T-cell (primary cell): ENCODE measurements around the gene CACNA1I. TPM values are rescaled to one million over a fixed set of nuclear protein-coding genes. Genes with fewer than 3 reads are reported as not detected.

Experiments used
- ATAC-seq, 4 experiments: fragments of 200-7000 bp in 3 of 4; fragments of 150-1000 bp in 1 of 4; cut with Tn5 transposase; replicated peaks in 1 of 4; 1 replicate in 3 of 4; 2 replicates in 1 of 4; pipeline ENCODE4 v1.10.0; 2021; ENCODE audit warnings: moderate library complexity in 3 of 4, mild to moderate bottlenecking in 2 of 4, moderate number of reproducible peaks in 1 of 4
- CTCF ChIA-PET, 2 donors: fragments of 300-600 bp; sonication (Branson Sonifier 250); formaldehyde crosslinking; loops; one replicate each; lab custom pipeline; 2022; ENCODE audit warnings: antibody characterized with exemption in 2 of 2; lab: Charles Lee
- POLR2A ChIA-PET, 2 donors: fragments of 300-600 bp; sonication (Branson Sonifier 250); formaldehyde crosslinking; loops; one replicate each; lab custom pipeline; 2022; ENCODE audit warnings: antibody characterized with exemption in 2 of 2; lab: Charles Lee
- DNase-seq, 35 experiments: peaks; one replicate each; pipeline versions ENCODE4 v3.0.0 to v3.0.0-alpha.2; 2013 to 2023
- H3K27ac ChIP-seq: one replicate; pipeline ENCODE4 v1.5.1; 2013; ENCODE audit warnings: low read length
- H3K27me3 ChIP-seq, 2 experiments: replicated peaks in 1 of 2; 1 replicate in 1 of 2; 2 replicates in 1 of 2; pipeline versions ENCODE4 v1.6.1 to v1.7.0; 2013; ENCODE audit warnings: low read length in 1 of 2, mixed read lengths in 1 of 2; ENCODE audit not compliant: control insufficient read depth in 2 of 2, insufficient read depth in 2 of 2; ENCODE audit errors: extremely low read depth in 1 of 2
- H3K36me3 ChIP-seq, 2 donors: 1 replicate in 1 of 2; 2 replicates in 1 of 2; pipeline versions ENCODE4 v1.6.1 to v1.7.0; 2013; ENCODE audit warnings: low read length in 1 of 2; ENCODE audit not compliant: control insufficient read depth in 2 of 2, insufficient read depth in 1 of 2; ENCODE audit errors: extremely low read depth in 1 of 2
- H3K4me1 ChIP-seq, 2 experiments: 1 replicate in 1 of 2; 2 replicates in 1 of 2; pipeline versions ENCODE4 v1.6.1 to v1.7.0; 2013; ENCODE audit warnings: low read length in 2 of 2, mixed read lengths in 1 of 2; ENCODE audit not compliant: insufficient read depth in 2 of 2, control insufficient read depth in 1 of 2; ENCODE audit errors: extremely low read depth in 1 of 2
- H3K4me3 ChIP-seq, 2 donors: 1 replicate in 1 of 2; 2 replicates in 1 of 2; pipeline versions ENCODE4 v1.5.1 to v1.7.0; 2013; ENCODE audit warnings: mild to moderate bottlenecking in 2 of 2, low read length in 1 of 2, moderate library complexity in 1 of 2; ENCODE audit not compliant: control insufficient read depth in 1 of 2; ENCODE audit errors: extremely low read depth in 1 of 2
- H3K9me3 ChIP-seq: 2 replicates; pipeline ENCODE4 v1.7.0; 2013
- H3K27ac Mint-ChIP-seq, 2 donors: one replicate each; pipeline ENCODE4 v1.8.0; 2020 to 2021; ENCODE audit warnings: mild to moderate bottlenecking in 2 of 2, mixed read lengths in 2 of 2
- H3K27me3 Mint-ChIP-seq, 2 donors: one replicate each; pipeline ENCODE4 v1.8.0; 2021 to 2022; ENCODE audit warnings: mixed read lengths in 2 of 2
- H3K36me3 Mint-ChIP-seq: one replicate; pipeline ENCODE4 v1.8.0; 2021; ENCODE audit warnings: mixed read lengths
- H3K4me1 Mint-ChIP-seq, 3 donors: one replicate each; pipeline ENCODE4 v1.8.0; 2020 to 2022; ENCODE audit warnings: mixed read lengths in 3 of 3, mild to moderate bottlenecking in 1 of 3
- H3K4me3 Mint-ChIP-seq, 3 donors: one replicate each; pipeline ENCODE4 v1.8.0; 2020 to 2022; ENCODE audit warnings: mild to moderate bottlenecking in 3 of 3, mixed read lengths in 3 of 3, moderate library complexity in 3 of 3
- H3K9me3 Mint-ChIP-seq, 3 donors: one replicate each; pipeline ENCODE4 v1.8.0; 2020 to 2022; ENCODE audit warnings: mixed read lengths in 3 of 3
- WGBS: methylation state at CpG from one replicate; pipeline ENCODE4 v1.1.5; 2013; ENCODE audit warnings: missing lambda C conversion rate; ENCODE audit not compliant: insufficient coverage; 5-methylcytosine and 5-hydroxymethylcytosine counted together
- total RNA-seq, 35 experiments: library from RNA in 6 of 35; stranded (reverse) in 6 of 35; fragments of 120-200 nt in 1 of 35; gene quantifications; one replicate each; pipeline versions ENCODE4 v1.2.1 to v1.2.4 and lab custom pipeline; 2013 to 2026

The CACNA1I gene
- total RNA-seq, 5 donors from 2014 or later (not counting 1 experiment from before 2014, with no cell fraction given) = 16.1 to 32.9 (median 28.8) TPM

- no peak overlapping the region for H3K27ac ChIP-seq
- ChIA-PET POLR2A (no interaction called here), CTCF (no interaction called here)
- Mint-ChIP-seq H3K27me3 (no peaks in the 10 kb centered on the region), H3K36me3 (no peaks in the 10 kb centered on the region), H3K4me3 (peak overlapping the region in 1 of 3 donors; percentile 64), H3K27ac (peak overlapping the region in 1 of 2 donors; percentile 82), H3K4me1 (peaks cover 16 to 26% (median 21%) of the 10 kb centered on the region in 3 donors), H3K9me3 (peaks cover 0 to 8% (median 0%) of the 10 kb centered on the region in 3 donors)
- ATAC-seq (no peak), DNase-seq (no peak)
- 86% methylated on average over 15 of the region's 19 CpGs for WGBS
- no peaks in the 10 kb centered on the region for H3K9me3 ChIP-seq
- no peaks in the 10 kb centered on the region for H3K36me3 ChIP-seq
- H3K4me3 ChIP-seq = no peak overlapping the region
- peaks cover 6 to 20% of the 10 kb centered on the region in 2 experiments for H3K4me1 ChIP-seq
- peaks cover 0 to 6% of the 10 kb centered on the region in 2 experiments for H3K27me3 ChIP-seq
These were observed 2.1 kb upstream of the CACNA1I start for GRCh38 chr22:39568278-39568981.

- Histone ChIP-seq H3K4me3 (no peak overlapping the region), H3K36me3 (no peaks in the 10 kb centered on the region), H3K4me1 (peaks cover 6 to 20% of the 10 kb centered on the region in 2 experiments), H3K27ac (no peak overlapping the region), H3K27me3 (peaks cover 0 to 4% of the 10 kb centered on the region in 2 experiments), H3K9me3 (no peaks in the 10 kb centered on the region)
- Mint-ChIP-seq H3K27ac (no peak overlapping the region), H3K27me3 (no peaks in the 10 kb centered on the region), H3K9me3 (peaks cover 0 to 8% (median 0%) of the 10 kb centered on the region in 3 donors), H3K36me3 (no peaks in the 10 kb centered on the region), H3K4me3 (no peak overlapping the region), H3K4me1 (peaks cover 16 to 26% (median 21%) of the 10 kb centered on the region in 3 donors)
- DNase-seq = no peak
- POLR2A ChIA-PET = no interaction called here
- CTCF ChIA-PET = no interaction called here
- no peak for ATAC-seq
- 92% methylated on average over 6 of the region's 7 CpGs for WGBS
These were observed 1.5 kb upstream of the CACNA1I start for GRCh38 chr22:39569066-39569465.

DNA sequence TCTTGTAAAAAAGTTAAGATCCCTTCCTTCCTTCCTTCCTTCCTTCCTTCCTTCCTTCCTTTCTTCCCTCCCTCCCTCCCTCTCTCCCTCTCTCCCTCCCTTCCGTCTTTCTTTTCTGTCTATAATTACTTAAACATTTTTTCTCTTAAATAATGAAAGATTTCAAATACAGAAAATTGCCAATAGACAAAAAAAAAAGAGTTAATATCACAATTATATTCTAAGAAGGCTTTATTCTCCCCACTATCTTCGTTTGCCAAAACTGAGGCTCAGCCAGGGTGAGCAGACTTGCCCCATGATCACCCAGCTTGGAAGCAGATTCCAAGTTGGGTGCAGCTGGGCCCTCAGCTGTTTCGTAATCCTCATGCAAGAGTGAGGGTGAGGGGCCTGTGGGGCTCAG, 327 bp upstream of the CACNA1I start:
- no CpG with 5 or more reads among the region's 3 CpGs for WGBS
- no peaks in the 10 kb centered on the region for H3K36me3 Mint-ChIP-seq
- Histone ChIP-seq H3K27me3 (peaks cover 0 to 4% of the 10 kb centered on the region in 2 experiments), H3K36me3 (no peaks in the 10 kb centered on the region), H3K9me3 (no peaks in the 10 kb centered on the region), H3K4me1 (peaks cover 6 to 20% of the 10 kb centered on the region in 2 experiments), H3K27ac (no peak overlapping the region), H3K4me3 (no peak overlapping the region)
- peaks cover 16 to 24% (median 21%) of the 10 kb centered on the region in 3 donors for H3K4me1 Mint-ChIP-seq
- no peaks in the 10 kb centered on the region for H3K27me3 Mint-ChIP-seq
- no peak for ATAC-seq
- H3K4me3 Mint-ChIP-seq = no peak overlapping the region
- DNase-seq = no peak
- ChIA-PET POLR2A (no interaction called here), CTCF (no interaction called here)
- H3K9me3 Mint-ChIP-seq = peaks cover 0 to 7% (median 0%) of the 10 kb centered on the region in 3 donors
- H3K27ac Mint-ChIP-seq = no peak overlapping the region

- H3K4me1 ChIP-seq = peaks cover 6 to 18% of the 10 kb centered on the region in 2 experiments
- POLR2A ChIA-PET = no interaction called here
- no peaks in the 10 kb centered on the region for H3K9me3 ChIP-seq
- Mint-ChIP-seq H3K27ac (no peak overlapping the region), H3K36me3 (no peaks in the 10 kb centered on the region), H3K4me3 (no peak overlapping the region), H3K9me3 (no peaks in the 10 kb centered on the region), H3K27me3 (no peaks in the 10 kb centered on the region), H3K4me1 (peaks cover 16% of the 10 kb centered on the region in 3 donors)
- no peak overlapping the region for H3K27ac ChIP-seq
- ATAC-seq (no peak), DNase-seq (no peak)
- H3K36me3 ChIP-seq = no peaks in the 10 kb centered on the region
- H3K4me3 ChIP-seq = no peak overlapping the region
- CTCF ChIA-PET = no interaction called here
- peaks cover 0 to 7% of the 10 kb centered on the region in 2 experiments for H3K27me3 ChIP-seq
- 67% methylated on average over 1 of the region's 1 CpG for WGBS
These were observed 985 bp downstream of the CACNA1I start for GRCh38 chr22:39571538-39571937.

- no peak overlapping the region for H3K4me3 Mint-ChIP-seq
- no peak overlapping the region for H3K27ac Mint-ChIP-seq
- no peak for DNase-seq
- no peaks in the 10 kb centered on the region for H3K36me3 Mint-ChIP-seq
- peaks cover 10 to 11% of the 10 kb centered on the region in 2 donors for H3K27me3 Mint-ChIP-seq
- CTCF ChIA-PET = interaction anchor here in 1 of 2 donors (0.6 kb wide), 1 partner anchor 318 kb away, joined by 3 read pairs; no protein-coding TSS in a partner anchor
- H3K27me3 ChIP-seq = peaks cover 0 to 28% of the 10 kb centered on the region in 2 experiments
- H3K36me3 ChIP-seq = peaks cover 0 to 2% of the 10 kb centered on the region in 2 donors
- WGBS = 86% methylated on average over 10 of the region's 14 CpGs
- POLR2A ChIA-PET = no interaction called here
- H3K27ac ChIP-seq = no peak overlapping the region
- ATAC-seq = no peak
- no peaks in the 10 kb centered on the region for H3K9me3 ChIP-seq
- H3K9me3 Mint-ChIP-seq = no peaks in the 10 kb centered on the region
- H3K4me1 ChIP-seq = no peaks in the 10 kb centered on the region
- H3K4me1 Mint-ChIP-seq = peaks cover 0 to 9% (median 0%) of the 10 kb centered on the region in 3 donors
- no peak overlapping the region for H3K4me3 ChIP-seq
These were observed 4.4 kb downstream of the CACNA1I start for GRCh38 chr22:39574779-39575551.

DNA sequence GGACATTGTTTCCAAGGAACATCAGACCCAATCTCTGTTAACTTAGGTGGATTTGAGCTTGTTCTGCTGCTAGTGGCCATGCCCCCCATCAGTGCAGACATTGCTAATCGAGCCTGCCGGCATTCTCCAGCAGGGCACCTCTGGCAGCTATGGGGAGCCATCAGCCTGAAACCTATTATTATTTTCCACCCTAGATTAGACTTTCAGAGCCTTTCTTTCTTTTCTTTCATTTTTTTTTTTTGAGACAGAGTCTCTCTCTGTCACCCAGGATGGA, 4.9 kb downstream of the CACNA1I start:
- no peak overlapping the region for H3K4me3 ChIP-seq
- H3K9me3 Mint-ChIP-seq = no peaks in the 10 kb centered on the region
- H3K27me3 ChIP-seq = peaks cover 0 to 33% of the 10 kb centered on the region in 2 experiments
- ChIA-PET CTCF (interaction anchor here in 1 of 2 donors (0.6 kb wide), 1 partner anchor 317 kb away, joined by 3 read pairs; no protein-coding TSS in a partner anchor), POLR2A (no interaction called here)
- peaks cover 0 to 2% of the 10 kb centered on the region in 2 donors for H3K36me3 ChIP-seq
- no peak overlapping the region for H3K27ac ChIP-seq
- H3K9me3 ChIP-seq = no peaks in the 10 kb centered on the region
- 100% methylated on average over 1 of the region's 2 CpGs for WGBS
- peaks cover 11 to 13% of the 10 kb centered on the region in 2 donors for H3K27me3 Mint-ChIP-seq
- H3K4me3 Mint-ChIP-seq = no peak overlapping the region
- no peak for ATAC-seq
- H3K36me3 Mint-ChIP-seq = no peaks in the 10 kb centered on the region
- H3K4me1 ChIP-seq = no peaks in the 10 kb centered on the region
- H3K4me1 Mint-ChIP-seq = peaks cover 0 to 9% (median 0%) of the 10 kb centered on the region in 3 donors
- DNase-seq = no peak
- no peak overlapping the region for H3K27ac Mint-ChIP-seq
